ENCODE data around the gene CSGALNACT2.
"Not testable (repeated sequence)": the region's sequence is repeated elsewhere in the genome, so short reads cannot be mapped to it uniquely, and the experiment has no call there.

Gene CSGALNACT2, protein sequence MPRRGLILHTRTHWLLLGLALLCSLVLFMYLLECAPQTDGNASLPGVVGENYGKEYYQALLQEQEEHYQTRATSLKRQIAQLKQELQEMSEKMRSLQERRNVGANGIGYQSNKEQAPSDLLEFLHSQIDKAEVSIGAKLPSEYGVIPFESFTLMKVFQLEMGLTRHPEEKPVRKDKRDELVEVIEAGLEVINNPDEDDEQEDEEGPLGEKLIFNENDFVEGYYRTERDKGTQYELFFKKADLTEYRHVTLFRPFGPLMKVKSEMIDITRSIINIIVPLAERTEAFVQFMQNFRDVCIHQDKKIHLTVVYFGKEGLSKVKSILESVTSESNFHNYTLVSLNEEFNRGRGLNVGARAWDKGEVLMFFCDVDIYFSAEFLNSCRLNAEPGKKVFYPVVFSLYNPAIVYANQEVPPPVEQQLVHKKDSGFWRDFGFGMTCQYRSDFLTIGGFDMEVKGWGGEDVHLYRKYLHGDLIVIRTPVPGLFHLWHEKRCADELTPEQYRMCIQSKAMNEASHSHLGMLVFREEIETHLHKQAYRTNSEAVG

GRCh38 chr10:43138021-43138756 lies at the start of gene CSGALNACT2:
CSGALNACT2 (plus strand) TSS chr10:43138445; CDS start chr10:43155150, 16,705 bp downstream.
- peak; percentile 87 for DNase-seq

- no peak for DNase-seq
Observed at GRCh38 chr10:43089519-43089918, 48.7 kb upstream of the CSGALNACT2 start.

GRCh38 chr10:43090188-43090587 lies 48.1 kb upstream of the CSGALNACT2 start:
- DNase-seq = no peak

- no peak for DNase-seq
Observed at GRCh38 chr10:43090664-43091063, 47.6 kb upstream of the CSGALNACT2 start.

- DNase-seq = no peak
Observed at GRCh38 chr10:43091846-43092245, 46.4 kb upstream of the CSGALNACT2 start.

- no peak for DNase-seq
Observed at GRCh38 chr10:43093423-43094076, 44.7 kb upstream of the CSGALNACT2 start.

DNA sequence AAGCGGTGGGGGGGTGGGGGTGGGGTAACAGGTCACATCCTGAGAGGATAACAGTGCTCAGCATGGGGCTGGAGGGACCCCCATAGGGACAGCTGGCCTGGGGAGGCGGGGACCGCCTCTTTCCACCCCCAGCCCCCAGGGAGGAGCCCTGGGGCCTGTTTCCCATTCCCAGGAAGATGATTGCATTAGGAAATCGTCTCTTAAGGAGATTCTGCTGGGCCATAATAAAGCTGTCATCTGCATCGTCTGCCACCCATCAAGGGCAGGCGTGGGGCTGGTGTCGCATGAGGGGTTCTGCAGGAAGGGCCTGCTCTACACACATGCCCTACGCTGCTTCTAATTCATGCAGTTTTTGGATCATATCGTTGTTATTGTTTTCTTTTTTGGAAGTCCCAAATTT lies 44.2 kb upstream of the CSGALNACT2 start:
- DNase-seq = no peak

DNA sequence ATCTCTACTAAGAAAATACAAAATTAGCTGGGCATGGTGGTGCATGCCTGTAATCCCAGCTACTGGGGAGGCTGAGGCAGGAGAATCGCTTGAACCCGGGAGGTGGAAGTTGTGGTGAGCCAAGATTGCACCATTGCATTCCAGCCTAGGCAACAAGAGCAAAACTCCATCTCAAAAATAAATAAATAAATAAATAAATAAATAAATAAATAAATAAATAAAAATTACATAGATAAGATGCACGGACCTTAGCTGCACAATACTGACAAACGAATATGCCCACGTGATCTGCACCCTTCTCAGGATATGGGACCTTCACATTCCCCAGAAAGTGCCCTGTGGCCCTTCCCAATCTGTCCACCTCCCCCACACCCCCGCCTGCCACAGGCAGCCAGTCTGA lies 38.9 kb upstream of the CSGALNACT2 start:
- not testable (repeated sequence) for DNase-seq

GRCh38 chr10:43099928-43100327 lies 38.3 kb upstream of the CSGALNACT2 start:
- DNase-seq = no peak

GRCh38 chr10:43100366-43100765 lies 37.9 kb upstream of the CSGALNACT2 start:
- DNase-seq = no peak

DNA sequence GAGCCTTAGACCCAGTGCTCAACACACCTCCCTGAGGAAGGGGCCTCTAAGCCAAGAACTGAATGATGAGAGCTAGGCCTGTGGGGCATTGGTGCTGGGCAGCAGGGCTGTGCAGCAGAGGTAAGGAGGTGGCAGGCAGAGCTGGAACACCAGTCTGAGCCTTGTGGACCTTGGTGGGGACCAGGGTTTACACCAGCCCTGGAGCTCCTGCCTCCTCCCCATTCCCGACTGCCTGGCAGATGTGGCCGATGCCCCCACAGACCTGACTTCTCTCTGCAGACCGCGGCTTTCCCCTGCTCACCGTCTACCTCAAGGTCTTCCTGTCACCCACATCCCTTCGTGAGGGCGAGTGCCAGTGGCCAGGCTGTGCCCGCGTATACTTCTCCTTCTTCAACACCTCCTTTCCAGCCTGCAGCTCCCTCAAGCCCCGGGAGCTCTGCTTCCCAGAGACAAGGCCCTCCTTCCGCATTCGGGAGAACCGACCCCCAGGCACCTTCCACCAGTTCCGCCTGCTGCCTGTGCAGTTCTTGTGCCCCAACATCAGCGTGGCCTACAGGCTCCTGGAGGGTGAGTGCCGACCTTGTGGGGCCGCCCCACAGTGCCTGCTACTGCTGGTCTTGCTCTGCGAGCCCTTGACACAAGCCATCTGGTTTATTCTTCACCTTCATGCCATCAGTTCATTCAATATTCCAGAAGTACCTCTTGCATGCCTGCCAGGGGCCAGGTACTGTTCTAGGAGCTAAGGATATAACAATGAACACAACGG lies 36.0 kb upstream of the CSGALNACT2 start:
- DNase-seq = no peak

DNA sequence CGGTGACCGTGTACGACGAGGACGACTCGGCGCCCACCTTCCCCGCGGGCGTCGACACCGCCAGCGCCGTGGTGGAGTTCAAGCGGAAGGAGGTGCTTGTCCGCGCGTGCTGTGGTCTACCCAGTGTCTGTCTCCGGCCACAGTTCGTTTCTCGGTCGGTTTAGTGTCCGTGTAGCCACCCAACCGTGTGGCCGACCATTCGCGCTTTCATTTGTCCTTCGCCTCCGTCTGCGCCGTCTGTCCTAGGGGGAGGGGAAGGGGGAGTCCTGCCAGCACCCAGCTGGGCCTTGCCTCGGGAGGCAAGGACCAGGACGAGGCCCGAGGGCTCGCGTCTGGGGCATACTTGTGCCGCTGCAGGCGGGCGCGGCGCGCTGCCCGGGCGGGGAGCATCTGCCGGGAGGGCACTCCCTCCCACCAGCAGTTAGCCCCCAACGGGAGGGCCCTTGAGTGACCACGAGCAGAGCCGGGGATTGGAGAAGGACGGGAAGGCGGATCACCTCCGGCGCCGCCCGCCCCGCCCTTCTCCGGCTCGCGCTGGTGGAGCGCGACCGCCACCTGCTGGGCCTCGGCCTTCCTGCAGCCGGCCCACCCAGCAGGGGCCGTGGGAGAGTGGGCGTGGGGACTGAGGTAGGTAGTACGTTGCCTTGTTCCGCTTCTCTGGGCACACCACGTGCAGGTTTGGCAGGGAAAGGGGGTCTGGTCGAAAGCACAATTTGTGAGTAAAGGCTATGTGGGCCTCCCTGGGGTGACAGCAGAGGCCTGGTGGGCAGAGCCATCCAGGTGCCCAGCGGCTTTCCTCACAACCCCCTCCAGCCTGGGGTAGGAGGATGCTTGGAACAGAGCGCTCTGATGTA lies 32.9 kb upstream of the CSGALNACT2 start:
- DNase-seq = peak; percentile 72

DNA sequence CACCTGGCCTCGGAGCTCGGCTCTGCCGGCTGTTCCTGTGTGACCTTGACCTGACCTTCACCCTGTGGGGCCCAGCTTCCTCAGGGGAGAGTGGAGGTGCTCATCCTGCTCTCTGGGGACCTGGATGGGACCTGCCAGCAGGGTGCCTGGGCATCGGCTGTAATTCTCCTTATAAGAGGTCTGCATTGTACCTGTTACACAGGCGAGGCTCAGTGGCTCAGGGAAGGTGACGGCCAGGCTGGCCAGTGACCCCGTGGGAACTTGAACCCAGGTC lies 32.4 kb upstream of the CSGALNACT2 start:
- DNase-seq = no peak

- DNase-seq = no peak
Observed at GRCh38 chr10:43106256-43107091, 31.8 kb upstream of the CSGALNACT2 start.

- DNase-seq = no peak
Observed at GRCh38 chr10:43108951-43109350, 29.3 kb upstream of the CSGALNACT2 start.

GRCh38 chr10:43109671-43110249 lies 28.5 kb upstream of the CSGALNACT2 start:
- DNase-seq = no peak

GRCh38 chr10:43110338-43111071 lies 27.7 kb upstream of the CSGALNACT2 start:
- DNase-seq = peak; percentile 12

GRCh38 chr10:43111101-43111500 lies 27.1 kb upstream of the CSGALNACT2 start:
- no peak for DNase-seq

GRCh38 chr10:43111921-43112607 lies 26.2 kb upstream of the CSGALNACT2 start:
- DNase-seq = no peak
